IMR-90 (cell line): ENCODE results near the gene FAM234B. TPM values are rescaled to one million over a fixed set of nuclear protein-coding genes. Genes with fewer than 3 reads are reported as not detected.

Experiments
- ATAC-seq: fragments of 200-7000 bp; cut with Tn5 transposase; 2 replicates; pipeline ENCODE4 v1.9.1; 2020; ENCODE audit warnings: low read depth, mild to moderate bottlenecking, moderate library complexity
- BruUV-seq: library from RNA; stranded (reverse); fragments of 400-500 nt; replicated peaks from 2 replicates; lab custom pipeline; 2021; lab: Mats Ljungman, UMichigan
- CTCF ChIA-PET: fragments of 300-600 bp; formaldehyde crosslinking; extraction: SDS; loops from one replicate; lab custom pipeline; 2021; ENCODE audit warnings: antibody characterized with exemption; lab: Yijun Ruan, JAX
- POLR2A ChIA-PET: fragments of 300-600 bp; sonication (Branson Sonifier 250); formaldehyde crosslinking; loops from one replicate; lab custom pipeline; 2022; ENCODE audit warnings: antibody characterized with exemption; ENCODE audit not compliant: unreplicated experiment; lab: Charles Lee
- DNase-seq: peaks from one replicate; pipeline ENCODE4 v3.0.0; 2013
- H2AFZ ChIP-seq: replicated peaks from 2 replicates; pipeline ENCODE3; 2013; ENCODE audit warnings: low read length, mild to moderate bottlenecking; ENCODE audit not compliant: poor library complexity
- H2AK5ac ChIP-seq: 2 replicates; pipeline ENCODE4 v1.6.1; 2013; ENCODE audit warnings: low read depth, low read length, inconsistent platforms
- H2AK9ac ChIP-seq: replicated peaks from 2 replicates; pipeline ENCODE3; 2013; ENCODE audit warnings: mild to moderate bottlenecking, low read depth, low read length, moderate library complexity; ENCODE audit not compliant: poor library complexity
- H2BK120ac ChIP-seq: 2 replicates; pipeline ENCODE4 v1.6.1; 2013; ENCODE audit warnings: low read depth, low read length, inconsistent platforms
- H2BK15ac ChIP-seq: 3 replicates; pipeline ENCODE4 v1.6.1; 2013; ENCODE audit warnings: low read depth, low read length, inconsistent platforms
- H2BK20ac ChIP-seq: 2 replicates; pipeline ENCODE4 v1.6.1; 2013; ENCODE audit warnings: low read depth, mild to moderate bottlenecking, inconsistent platforms, low read length, moderate library complexity
- H2BK5ac ChIP-seq: 2 replicates; pipeline ENCODE4 v1.6.1; 2013; ENCODE audit warnings: mild to moderate bottlenecking, low read depth, low read length, inconsistent platforms; ENCODE audit not compliant: poor library complexity, severe bottlenecking
- H3K14ac ChIP-seq: replicated peaks from 2 replicates; pipeline ENCODE4 v1.6.1; 2013; ENCODE audit warnings: low read depth, low read length, inconsistent platforms
- H3K18ac ChIP-seq: 2 replicates; pipeline ENCODE4 v1.6.1; 2013; ENCODE audit warnings: low read depth, low read length, control low read depth
- H3K23ac ChIP-seq: 2 replicates; pipeline ENCODE4 v1.6.1; 2013; ENCODE audit warnings: low read depth, low read length, inconsistent platforms
- H3K27ac ChIP-seq: 2 replicates; pipeline ENCODE4 v1.5.1; 2013; ENCODE audit warnings: mild to moderate bottlenecking, control low read depth, low read length; ENCODE audit not compliant: insufficient read depth
- H3K27me3 ChIP-seq: 2 replicates; pipeline ENCODE4 v1.6.1; 2013; ENCODE audit warnings: low read length; ENCODE audit not compliant: control insufficient read depth, insufficient read depth
- H3K36me3 ChIP-seq: 2 replicates; pipeline ENCODE4 v1.6.1; 2013; ENCODE audit warnings: low read length, mixed read lengths; ENCODE audit not compliant: control insufficient read depth, insufficient read depth
- H3K4ac ChIP-seq: 2 replicates; pipeline ENCODE4 v1.6.1; 2013; ENCODE audit warnings: low read depth, low read length, inconsistent platforms
- H3K4me1 ChIP-seq: 2 replicates; pipeline ENCODE4 v1.6.1; 2013; ENCODE audit warnings: low read length, mixed read lengths; ENCODE audit not compliant: control insufficient read depth, insufficient read depth
- H3K4me2 ChIP-seq: 2 replicates; pipeline ENCODE4 v1.6.1; 2013; ENCODE audit warnings: low read depth, mild to moderate bottlenecking, control low read depth, low read length, moderate library complexity
- H3K4me3 ChIP-seq: 2 replicates; pipeline ENCODE4 v1.5.1; 2013; ENCODE audit warnings: low read depth, mild to moderate bottlenecking, control low read depth, low read length, moderate library complexity; ENCODE audit not compliant: insufficient read depth
- H3K56ac ChIP-seq: 2 replicates; pipeline ENCODE4 v1.6.1; 2013; ENCODE audit warnings: low read length, inconsistent platforms; ENCODE audit not compliant: insufficient read depth; ENCODE audit errors: extremely low read depth
- H3K79me1 ChIP-seq, 2 experiments: 2 replicates each; pipeline ENCODE4 v1.6.1; 2013; ENCODE audit warnings: low read length in 2 of 2, inconsistent platforms in 1 of 2, low read depth in 1 of 2
- H3K9ac ChIP-seq: 2 replicates; pipeline ENCODE4 v1.6.1; 2013; ENCODE audit warnings: low read depth, low read length, control low read depth
- H3K9me1 ChIP-seq: 2 replicates; pipeline ENCODE4 v1.6.1; 2013; ENCODE audit warnings: low read length, inconsistent platforms; ENCODE audit not compliant: insufficient read depth
- H3K9me3 ChIP-seq: 2 replicates; pipeline ENCODE4 v1.6.1; 2013; ENCODE audit warnings: low read length; ENCODE audit not compliant: control insufficient read depth, insufficient read depth
- H4K20me1 ChIP-seq: 2 replicates; pipeline ENCODE4 v1.6.1; 2013; ENCODE audit warnings: low read length, inconsistent platforms; ENCODE audit not compliant: insufficient read depth
- H4K5ac ChIP-seq: 2 replicates; pipeline ENCODE4 v1.6.1; 2013; ENCODE audit warnings: mild to moderate bottlenecking, low read depth, low read length, control low read depth
- H4K8ac ChIP-seq, 2 experiments: 2 replicates each; pipeline ENCODE4 v1.6.1; 2013; ENCODE audit warnings: low read depth in 2 of 2, low read length in 2 of 2, control low read depth in 1 of 2, inconsistent platforms in 1 of 2
- H4K91ac ChIP-seq: 2 replicates; pipeline ENCODE4 v1.6.1; 2013; ENCODE audit warnings: low read depth, low read length, inconsistent platforms; ENCODE audit not compliant: insufficient read depth
- BHLHE40 ChIP-seq: fragments of 150-350 bp; IDR thresholded peaks from 2 replicates; pipeline ENCODE4 v1.6.1; 2016; ENCODE audit warnings: mild to moderate bottlenecking, low read depth, low read length
- CHD1 ChIP-seq: IDR thresholded peaks from 2 replicates; pipeline ENCODE4 v1.6.1; 2012; ENCODE audit warnings: low read depth, low read length, improper control_type of control experiment
- FOS ChIP-seq: fragments of 150-350 bp; IDR thresholded peaks from 2 replicates; pipeline ENCODE4 v1.6.1; 2016; ENCODE audit warnings: low read depth, low read length
- MAFK ChIP-seq: IDR thresholded peaks from 2 replicates; pipeline ENCODE4 v1.6.1; 2012; ENCODE audit warnings: low read depth, low read length, improper control_type of control experiment
- MAZ ChIP-seq: IDR thresholded peaks from 2 replicates; pipeline ENCODE4 v1.6.1; 2012; ENCODE audit warnings: low read depth, mild to moderate bottlenecking, low read length, improper control_type of control experiment, moderate library complexity, borderline replicate concordance
- MXI1 ChIP-seq: IDR thresholded peaks from 2 replicates; pipeline ENCODE4 v1.6.1; 2012; ENCODE audit warnings: low read depth, mild to moderate bottlenecking, low read length, moderate library complexity, borderline replicate concordance
- NFE2L2 ChIP-seq: fragments of 150-350 bp; IDR thresholded peaks from 2 replicates; pipeline ENCODE4 v1.6.1; 2016; ENCODE audit warnings: low read depth, mild to moderate bottlenecking, low read length
- POLR2A ChIP-seq: IDR thresholded peaks from 2 replicates; pipeline ENCODE4 v1.6.1; 2012; ENCODE audit warnings: mild to moderate bottlenecking, low read depth, low read length
- RCOR1 ChIP-seq: IDR thresholded peaks from 2 replicates; pipeline ENCODE4 v1.6.1; 2012; ENCODE audit warnings: mild to moderate bottlenecking, low read length, improper control_type of control experiment; ENCODE audit not compliant: insufficient replicate concordance
- RFX5 ChIP-seq: IDR thresholded peaks from 2 replicates; pipeline ENCODE4 v1.8.0; 2012; ENCODE audit warnings: low read depth, mild to moderate bottlenecking, low read length, moderate library complexity
- SMC3 ChIP-seq: fragments of 150-350 bp; IDR thresholded peaks from 2 replicates; pipeline ENCODE4 v1.6.1; 2016; ENCODE audit warnings: low read depth, mild to moderate bottlenecking, antibody characterized with exemption, low read length, moderate library complexity
- WGBS, 2 experiments: methylation state at CpG; one replicate each; pipeline versions ENCODE4 v1.1.5 to v1.1.7; 2013; ENCODE audit warnings: missing lambda C conversion rate in 2 of 2; ENCODE audit not compliant: insufficient read length in 1 of 2; ENCODE audit errors: extremely low coverage in 2 of 2; 5-methylcytosine and 5-hydroxymethylcytosine counted together
- dilution Hi-C: fragments of 300-500 bp; cut with HindIII; formaldehyde crosslinking; loops from one replicate; pipeline ENCODE4 v1.14.3; 2018; ENCODE audit warnings: low sequenced_read_pairs; ENCODE audit not compliant: unreplicated experiment
- in situ Hi-C: fragments of 300-500 bp; cut with MboI; formaldehyde crosslinking; loops from 3 replicates; pipeline ENCODE4 v1.14.3; 2019; ENCODE audit warnings: low sequenced_read_pairs, inconsistent platforms, mixed read lengths
- intact Hi-C: fragments of 100-400 bp; cut with micrococcal nuclease; formaldehyde crosslinking; loops from 2 replicates; pipeline ENCODE4 v1.10.0; 2022
- polyA plus RNA-seq, 3 experiments: library from polyadenylated mRNA; depleted of rRNA; stranded (reverse); fragments of >200 nt; gene quantifications; 2 replicates each; pipeline ENCODE4 v1.2.3, GENCODE V29; 2012; ENCODE audit warnings: low replicate concordance in 1 of 3
- total RNA-seq: library from RNA; depleted of rRNA; stranded (reverse); fragments of >200 nt; gene quantifications from 2 replicates; pipeline ENCODE4 v1.2.3, GENCODE V29; 2012
- TF ChIP-seq, protein P1 (sequence below): fragments of 150-350 bp; IDR thresholded peaks from 2 replicates; pipeline ENCODE4 v1.6.1; 2017; ENCODE audit warnings: mild to moderate bottlenecking, antibody characterized with exemption, low read length, low read depth
- TF ChIP-seq, protein P2 (sequence below): fragments of 150-350 bp; IDR thresholded peaks from 2 replicates; pipeline ENCODE4 v1.6.1; 2016; ENCODE audit warnings: low read depth, mild to moderate bottlenecking, low read length, moderate library complexity, borderline replicate concordance
- TF ChIP-seq, protein P3 (sequence below): conservative IDR thresholded peaks from 2 replicates; pipeline ENCODE4 v1.5.1; 2012; ENCODE audit warnings: mild to moderate bottlenecking, low read depth, low read length, improper control_type of control experiment

Gene FAM234B
- total and polyA plus RNA-seq, 2 of the 4 experiments (the other 2 are of a cell fraction), result 3.6 to 8.6 TPM

DNA sequence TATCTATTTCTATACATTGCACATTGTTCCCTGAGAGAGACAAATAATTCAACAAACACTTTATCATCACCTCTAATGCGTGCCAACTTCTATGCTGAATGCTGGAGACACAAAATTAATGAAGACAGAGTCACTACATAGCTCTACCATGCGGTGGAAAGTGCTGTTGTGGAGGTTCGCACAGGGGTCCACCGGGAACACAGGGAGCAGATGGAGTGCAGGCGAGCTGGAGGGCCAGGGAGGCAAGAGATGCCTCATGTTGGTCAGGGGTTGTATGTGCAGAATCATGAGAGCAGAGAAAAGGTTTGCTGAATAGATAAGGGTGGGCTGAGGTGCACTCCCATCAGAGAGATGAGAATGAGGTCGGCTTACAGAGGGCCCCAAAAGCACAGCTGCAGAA, 25.2 kb downstream of the FAM234B start:
- Histone ChIP-seq H2BK15ac (no peak overlapping the region), H3K56ac (no peak overlapping the region), H2AK5ac (no peak overlapping the region), H4K8ac (no peak overlapping the region), H2AK9ac (no peak overlapping the region), H3K27me3 (no peaks in the 10 kb centered on the region), H2BK5ac (no peak overlapping the region), H4K20me1 (no peaks in the 10 kb centered on the region), H3K14ac (no peak overlapping the region), H3K27ac (no peak overlapping the region), H3K9ac (no peak overlapping the region), H3K4me2 (no peak overlapping the region), H3K4ac (no peak overlapping the region), H3K18ac (no peak overlapping the region), H4K5ac (no peak overlapping the region), H3K4me3 (no peak overlapping the region), H3K23ac (no peak overlapping the region), H3K9me3 (no peaks in the 10 kb centered on the region), H4K91ac (no peak overlapping the region), H3K4me1 (peaks cover 2% of the 10 kb centered on the region; the same call in 1 of the 2 replicates), H2AFZ (no peak overlapping the region), H3K79me1 (no peaks in the 10 kb centered on the region), H3K9me1 (peaks cover 9% of the 10 kb centered on the region; the same call in 1 of the 2 replicates), H2BK120ac (no peak overlapping the region), H3K36me3 (peaks cover 4% of the 10 kb centered on the region; the same call in 1 of the 2 replicates), H2BK20ac (no peak overlapping the region)
- no peak for TF ChIP-seq POLR2A
- TF ChIP-seq, protein P1, sequence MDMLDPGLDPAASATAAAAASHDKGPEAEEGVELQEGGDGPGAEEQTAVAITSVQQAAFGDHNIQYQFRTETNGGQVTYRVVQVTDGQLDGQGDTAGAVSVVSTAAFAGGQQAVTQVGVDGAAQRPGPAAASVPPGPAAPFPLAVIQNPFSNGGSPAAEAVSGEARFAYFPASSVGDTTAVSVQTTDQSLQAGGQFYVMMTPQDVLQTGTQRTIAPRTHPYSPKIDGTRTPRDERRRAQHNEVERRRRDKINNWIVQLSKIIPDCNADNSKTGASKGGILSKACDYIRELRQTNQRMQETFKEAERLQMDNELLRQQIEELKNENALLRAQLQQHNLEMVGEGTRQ, result no peak
- TF ChIP-seq FOS, result no peak
- TF ChIP-seq BHLHE40, result no peak
- no peak for TF ChIP-seq NFE2L2
- no peak for TF ChIP-seq MXI1
- no peak for TF ChIP-seq MAZ
- TF ChIP-seq, protein P2, sequence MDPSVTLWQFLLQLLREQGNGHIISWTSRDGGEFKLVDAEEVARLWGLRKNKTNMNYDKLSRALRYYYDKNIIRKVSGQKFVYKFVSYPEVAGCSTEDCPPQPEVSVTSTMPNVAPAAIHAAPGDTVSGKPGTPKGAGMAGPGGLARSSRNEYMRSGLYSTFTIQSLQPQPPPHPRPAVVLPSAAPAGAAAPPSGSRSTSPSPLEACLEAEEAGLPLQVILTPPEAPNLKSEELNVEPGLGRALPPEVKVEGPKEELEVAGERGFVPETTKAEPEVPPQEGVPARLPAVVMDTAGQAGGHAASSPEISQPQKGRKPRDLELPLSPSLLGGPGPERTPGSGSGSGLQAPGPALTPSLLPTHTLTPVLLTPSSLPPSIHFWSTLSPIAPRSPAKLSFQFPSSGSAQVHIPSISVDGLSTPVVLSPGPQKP, result no peak
- TF ChIP-seq RCOR1, result no peak
- no peak for TF ChIP-seq RFX5
- TF ChIP-seq MAFK, result no peak
- TF ChIP-seq CHD1, result no peak
- TF ChIP-seq, protein P3, sequence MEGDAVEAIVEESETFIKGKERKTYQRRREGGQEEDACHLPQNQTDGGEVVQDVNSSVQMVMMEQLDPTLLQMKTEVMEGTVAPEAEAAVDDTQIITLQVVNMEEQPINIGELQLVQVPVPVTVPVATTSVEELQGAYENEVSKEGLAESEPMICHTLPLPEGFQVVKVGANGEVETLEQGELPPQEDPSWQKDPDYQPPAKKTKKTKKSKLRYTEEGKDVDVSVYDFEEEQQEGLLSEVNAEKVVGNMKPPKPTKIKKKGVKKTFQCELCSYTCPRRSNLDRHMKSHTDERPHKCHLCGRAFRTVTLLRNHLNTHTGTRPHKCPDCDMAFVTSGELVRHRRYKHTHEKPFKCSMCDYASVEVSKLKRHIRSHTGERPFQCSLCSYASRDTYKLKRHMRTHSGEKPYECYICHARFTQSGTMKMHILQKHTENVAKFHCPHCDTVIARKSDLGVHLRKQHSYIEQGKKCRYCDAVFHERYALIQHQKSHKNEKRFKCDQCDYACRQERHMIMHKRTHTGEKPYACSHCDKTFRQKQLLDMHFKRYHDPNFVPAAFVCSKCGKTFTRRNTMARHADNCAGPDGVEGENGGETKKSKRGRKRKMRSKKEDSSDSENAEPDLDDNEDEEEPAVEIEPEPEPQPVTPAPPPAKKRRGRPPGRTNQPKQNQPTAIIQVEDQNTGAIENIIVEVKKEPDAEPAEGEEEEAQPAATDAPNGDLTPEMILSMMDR, result no peak
- TF ChIP-seq SMC3, result no peak
- intact Hi-C loops (no loop called here), in situ Hi-C loops (no loop called here), dilution Hi-C loops (no loop called here)
- BruUV-seq, result no TSS peak
- ChIA-PET POLR2A (no interaction called here), CTCF (no interaction called here)
- no CpG with 5 or more reads among the region's 6 CpGs for WGBS, 2 experiments
- ATAC-seq, result no peak
- DNase-seq, result no peak
